Transverse colon (tissue), 4 donors: ENCODE measurements around the gene COL11A2. TPM values are rescaled to one million over a fixed set of nuclear protein-coding genes. Genes with fewer than 3 reads are reported as not detected.

ENCODE experiments used
- DNase-seq: peaks from one replicate; pipeline ENCODE4 v3.0.0-alpha.2; 2019
- H3K27ac ChIP-seq, 4 donors: fragments of 200-600 bp; sonication (generic); 2 replicates each; pipeline ENCODE4 v1.5.1; 2016 to 2018; ENCODE audit warnings: inconsistent platforms in 4 of 4
- H3K27me3 ChIP-seq: fragments of 200-600 bp; sonication (generic); 2 replicates; pipeline ENCODE4 v1.5.1; 2017; ENCODE audit warnings: inconsistent platforms
- H3K36me3 ChIP-seq, 4 donors: fragments of 200-600 bp; sonication (generic); 2 replicates each; pipeline ENCODE4 v1.5.1; 2017 to 2019; ENCODE audit warnings: inconsistent platforms in 4 of 4
- H3K4me1 ChIP-seq, 4 donors: fragments of 200-600 bp; sonication (generic); 2 replicates each; pipeline ENCODE4 v1.5.1; 2017 to 2020; ENCODE audit warnings: inconsistent platforms in 4 of 4
- H3K4me3 ChIP-seq, 4 donors: fragments of 200-600 bp; sonication (generic); 1 replicate in 1 of 4; 2 replicates in 3 of 4; pipeline versions ENCODE4 v1.5.1 to v1.6.1; 2017 to 2019; ENCODE audit warnings: inconsistent platforms in 4 of 4
- H3K9me3 ChIP-seq, 2 donors: fragments of 200-600 bp; sonication (generic); 2 replicates each; pipeline ENCODE4 v1.5.1; 2017 to 2019; ENCODE audit warnings: inconsistent platforms in 2 of 2
- EP300 ChIP-seq: sonication (generic); formaldehyde crosslinking; IDR thresholded peaks from one replicate; pipeline ENCODE4 v1.6.1; 2017; ENCODE audit warnings: antibody characterized with exemption, low read depth
- POLR2A ChIP-seq: fragments of 450-650 bp; IDR thresholded peaks from one replicate; pipeline ENCODE4 v1.6.1; 2016; ENCODE audit warnings: antibody characterized with exemption, mild to moderate bottlenecking, moderate library complexity
- POLR2AphosphoS5 ChIP-seq, 3 donors: sonication (generic); formaldehyde crosslinking; IDR thresholded peaks; one replicate each; pipeline ENCODE4 v1.6.1; 2016; ENCODE audit warnings: antibody characterized with exemption in 3 of 3
- WGBS, 2 donors: methylation state at CpG; one replicate each; pipeline ENCODE4 v1.1.5; 2018; ENCODE audit warnings: low coverage in 1 of 2; 5-methylcytosine and 5-hydroxymethylcytosine counted together
- in situ Hi-C, 4 donors: fragments of 200-750 bp; cut with MboI; loops; one replicate each; pipeline versions ENCODE4 v1.15.0 to v1.15.1; 2017; ENCODE audit warnings: low sequenced_read_pairs in 3 of 4, low pct_ligation_motif_present in 1 of 4, low pct_unique_long_range_greater_than_20kb in 1 of 4
- intact Hi-C: fragments of 100-400 bp; cut with DNase I; formaldehyde crosslinking; loops from one replicate; pipeline ENCODE4 v1.15.1; 2023; ENCODE audit warnings: low total_unique reads
- total RNA-seq, 4 donors: library from RNA; depleted of rRNA; stranded (reverse); fragments of >200 nt; gene quantifications; one replicate each; pipeline ENCODE4 v1.1.0, GENCODE V29; 2016
- TF ChIP-seq, protein P1 (sequence below), 5 experiments: fragments of 200-600 bp in 3 of 5; fragments of 450-650 bp in 2 of 5; sonication (generic) in 3 of 5; IDR thresholded peaks; 1 replicate in 2 of 5; 2 replicates in 3 of 5; pipeline ENCODE4 v1.5.1; 2016 to 2017; ENCODE audit warnings: antibody characterized with exemption in 5 of 5, inconsistent platforms in 3 of 5, mild to moderate bottlenecking in 2 of 5, moderate library complexity in 1 of 5

The COL11A2 gene
- total RNA-seq, 4 donors from 2014 or later = 0.14 to 0.79 (median 0.75) TPM; not detected in 1

DNA sequence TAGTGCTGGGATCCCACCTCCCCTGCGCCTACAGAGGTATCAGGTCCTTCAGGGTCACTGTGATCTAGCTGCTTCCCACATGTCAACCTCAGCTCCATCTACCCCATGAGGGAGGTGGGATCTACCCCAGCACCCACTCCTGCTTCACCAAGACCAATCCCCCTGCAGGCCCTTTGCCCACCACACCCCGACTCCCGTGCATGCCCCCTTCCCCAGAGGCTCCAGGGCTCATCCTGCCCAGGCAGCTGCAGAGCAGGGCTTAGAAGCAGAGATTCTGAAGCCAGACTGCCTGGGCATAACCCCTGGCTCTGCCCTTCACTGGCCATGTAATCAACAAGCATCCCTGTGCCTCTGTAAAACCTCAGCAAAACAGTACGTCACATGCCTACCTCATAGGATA lies 17.5 kb downstream of the COL11A2 start:
- Histone ChIP-seq H3K9me3 (no peaks in the 10 kb centered on the region), H3K27ac (no peak overlapping the region), H3K4me3 (no peak overlapping the region), H3K4me1 (no peaks in the 10 kb centered on the region), H3K27me3 (peaks cover 4% of the 10 kb centered on the region), H3K36me3 (no peaks in the 10 kb centered on the region)
- no peak for TF ChIP-seq POLR2AphosphoS5 (IDR thresholded peaks at IDR 0.05)
- TF ChIP-seq POLR2A = no peak
- TF ChIP-seq, protein P1, sequence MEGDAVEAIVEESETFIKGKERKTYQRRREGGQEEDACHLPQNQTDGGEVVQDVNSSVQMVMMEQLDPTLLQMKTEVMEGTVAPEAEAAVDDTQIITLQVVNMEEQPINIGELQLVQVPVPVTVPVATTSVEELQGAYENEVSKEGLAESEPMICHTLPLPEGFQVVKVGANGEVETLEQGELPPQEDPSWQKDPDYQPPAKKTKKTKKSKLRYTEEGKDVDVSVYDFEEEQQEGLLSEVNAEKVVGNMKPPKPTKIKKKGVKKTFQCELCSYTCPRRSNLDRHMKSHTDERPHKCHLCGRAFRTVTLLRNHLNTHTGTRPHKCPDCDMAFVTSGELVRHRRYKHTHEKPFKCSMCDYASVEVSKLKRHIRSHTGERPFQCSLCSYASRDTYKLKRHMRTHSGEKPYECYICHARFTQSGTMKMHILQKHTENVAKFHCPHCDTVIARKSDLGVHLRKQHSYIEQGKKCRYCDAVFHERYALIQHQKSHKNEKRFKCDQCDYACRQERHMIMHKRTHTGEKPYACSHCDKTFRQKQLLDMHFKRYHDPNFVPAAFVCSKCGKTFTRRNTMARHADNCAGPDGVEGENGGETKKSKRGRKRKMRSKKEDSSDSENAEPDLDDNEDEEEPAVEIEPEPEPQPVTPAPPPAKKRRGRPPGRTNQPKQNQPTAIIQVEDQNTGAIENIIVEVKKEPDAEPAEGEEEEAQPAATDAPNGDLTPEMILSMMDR (IDR thresholded peaks at IDR 0.05) = no peak
- TF ChIP-seq EP300 = no peak
- no peak for DNase-seq
- intact Hi-C loops (no loop called here), in situ Hi-C loops (no loop called here)
- WGBS, 2 donors = 83 to 90% methylated on average over 2 to 4 of the region's 4 CpGs

DNA sequence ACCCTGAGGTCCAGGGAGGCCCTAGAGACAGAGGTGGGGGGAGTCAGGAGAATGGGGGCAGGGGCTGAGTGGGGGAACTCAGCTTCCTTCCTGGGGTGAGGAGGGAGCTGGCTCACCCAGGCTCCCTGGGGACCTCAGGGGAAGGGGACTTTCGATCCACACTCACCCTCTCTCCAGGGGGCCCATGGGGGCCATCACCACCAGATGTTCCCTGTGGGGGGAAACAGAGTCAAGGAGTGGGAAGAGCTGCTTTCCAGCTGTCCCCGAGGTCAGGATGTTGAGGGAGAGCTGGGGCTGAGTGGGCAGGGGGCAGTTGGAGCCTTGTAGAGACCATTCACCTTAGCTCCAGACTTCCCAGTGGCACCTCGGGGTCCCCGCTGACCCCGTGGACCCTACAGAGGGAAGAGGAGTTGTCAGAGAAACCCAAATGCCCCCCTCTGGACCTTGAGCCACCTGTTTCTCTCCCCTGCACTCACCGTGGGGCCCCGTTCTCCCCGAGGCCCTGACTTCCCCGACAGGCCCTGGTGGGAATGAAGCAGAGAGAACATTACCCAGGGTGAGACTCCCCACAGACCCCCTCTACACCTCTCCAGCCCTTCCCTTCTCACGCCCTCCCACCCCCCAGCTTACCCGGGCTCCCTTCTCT lies 18.6 kb downstream of the COL11A2 start:
- H3K4me3 ChIP-seq = no peak overlapping the region
- no peak for DNase-seq
- WGBS, 2 donors = 42 to 75% methylated on average over 4 to 11 of the region's 11 CpGs
- intact Hi-C loops = no loop called here
- peaks cover 4% of the 10 kb centered on the region for H3K27me3 ChIP-seq
- TF ChIP-seq, protein P1 (IDR thresholded peaks at IDR 0.05) = no peak
- TF ChIP-seq POLR2A (no peak), EP300 (no peak), POLR2AphosphoS5 (IDR thresholded peaks at IDR 0.05) (no peak)
- in situ Hi-C loops = no loop called here
- no peak overlapping the region for H3K27ac ChIP-seq
- no peaks in the 10 kb centered on the region for H3K4me1 ChIP-seq
- H3K36me3 ChIP-seq = no peaks in the 10 kb centered on the region
- no peaks in the 10 kb centered on the region for H3K9me3 ChIP-seq

DNA sequence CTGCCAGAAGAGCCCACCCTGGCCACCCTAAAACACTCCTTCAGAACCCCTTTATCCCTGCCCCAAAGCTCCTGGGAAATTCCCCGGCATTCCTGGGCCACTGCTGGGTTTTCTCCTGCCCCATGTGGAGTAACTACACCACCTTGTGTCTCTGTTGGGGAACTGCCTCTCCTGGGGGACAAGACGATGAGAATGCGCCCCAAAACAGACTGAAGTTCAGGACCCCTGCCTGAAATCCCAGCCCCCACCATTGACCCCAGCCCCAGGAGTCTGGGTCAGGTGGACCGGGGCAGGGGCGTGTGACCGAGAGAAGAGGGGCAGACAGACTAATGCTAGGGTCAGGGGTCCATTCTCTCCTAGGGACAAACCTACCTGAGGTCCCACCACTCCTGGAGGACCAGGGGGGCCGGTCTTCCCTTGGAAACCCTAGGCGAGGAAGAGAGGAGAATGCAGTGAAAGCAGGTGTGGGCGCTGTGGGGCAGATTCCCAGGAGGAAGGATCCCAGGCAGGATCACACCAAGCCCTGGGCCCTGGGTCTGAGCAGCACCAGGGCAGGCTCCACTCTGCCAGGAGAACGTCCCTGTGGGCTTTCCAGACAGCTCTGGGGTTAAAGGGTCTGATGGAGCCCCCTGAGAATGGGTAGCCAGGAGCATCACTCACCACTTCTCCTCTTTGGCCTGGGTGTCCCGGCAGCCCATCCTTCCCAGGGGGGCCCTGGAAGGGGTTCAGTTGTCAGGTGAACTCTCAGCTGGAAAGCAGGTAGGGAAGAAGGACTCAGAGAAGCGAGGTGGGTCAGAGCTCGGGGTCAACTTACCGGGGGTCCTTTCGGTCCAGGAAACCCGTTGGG lies 19.4 kb downstream of the COL11A2 start:
- TF ChIP-seq, protein P1 (IDR thresholded peaks at IDR 0.05) = peak; percentile 43 to 69 (median 62)
- TF ChIP-seq POLR2A = no peak
- Histone ChIP-seq H3K27me3 (peaks cover 4% of the 10 kb centered on the region), H3K27ac (no peak overlapping the region), H3K9me3 (no peaks in the 10 kb centered on the region), H3K4me3 (no peak overlapping the region), H3K4me1 (no peaks in the 10 kb centered on the region), H3K36me3 (no peaks in the 10 kb centered on the region)
- 50 to 51% methylated on average over 1 to 15 of the region's 16 CpGs for WGBS, 2 donors
- intact Hi-C loops (no loop called here), in situ Hi-C loops (no loop called here)
- no peak for DNase-seq

DNA sequence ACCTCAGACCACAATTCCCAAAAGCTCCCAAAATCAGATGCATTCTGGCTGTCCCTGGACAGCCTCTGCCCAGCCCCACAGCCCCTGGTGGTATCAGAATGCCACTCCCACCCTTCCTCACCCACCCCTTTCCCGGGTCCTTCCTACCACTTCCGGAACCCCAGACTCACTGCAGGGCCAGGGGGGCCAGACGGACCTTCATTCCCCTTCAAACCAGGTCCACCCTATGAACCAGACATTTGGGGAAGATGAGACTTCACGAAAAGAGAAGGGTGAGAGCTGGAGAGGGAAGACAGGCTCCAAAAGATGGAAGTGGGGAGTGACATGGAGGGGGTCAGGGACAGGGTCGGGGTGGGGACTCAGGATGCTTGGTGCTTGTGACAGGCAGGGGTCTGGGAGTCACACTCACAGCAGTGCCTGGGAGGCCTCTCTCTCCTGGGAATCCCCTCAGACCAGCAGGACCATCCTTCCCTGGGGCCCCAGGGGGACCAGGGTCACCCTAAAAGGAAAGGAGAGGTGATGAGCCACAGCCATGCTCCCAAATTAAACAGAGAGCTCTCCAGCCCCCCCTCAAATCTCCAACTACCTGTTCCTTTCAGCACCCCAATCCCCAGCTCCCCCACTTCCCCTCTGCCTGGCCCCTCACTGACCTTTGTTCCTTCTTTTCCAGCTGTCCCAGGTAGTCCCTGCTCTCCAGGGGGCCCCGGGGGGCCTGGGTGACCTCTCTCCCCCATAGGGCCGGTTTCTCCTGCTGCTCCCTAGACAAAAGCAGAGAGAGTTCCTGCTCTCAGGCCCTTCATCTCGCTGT lies 20.2 kb downstream of the COL11A2 start:
- H3K9me3 ChIP-seq = no peaks in the 10 kb centered on the region
- H3K4me3 ChIP-seq = no peak overlapping the region
- in situ Hi-C loops = no loop called here
- TF ChIP-seq POLR2A (no peak), POLR2AphosphoS5 (IDR thresholded peaks at IDR 0.05) (no peak), EP300 (no peak)
- TF ChIP-seq, protein P1 (IDR thresholded peaks at IDR 0.05) = no peak
- WGBS, 2 donors = 51 to 55% methylated on average over 2 to 8 of the region's 8 CpGs
- DNase-seq = no peak
- intact Hi-C loops = no loop called here
- peaks cover 4% of the 10 kb centered on the region for H3K27me3 ChIP-seq
- no peak overlapping the region for H3K27ac ChIP-seq
- no peaks in the 10 kb centered on the region for H3K36me3 ChIP-seq
- no peaks in the 10 kb centered on the region for H3K4me1 ChIP-seq
